ENCODE measurements around the gene ZSWIM4. TPM values are rescaled to one million over a fixed set of nuclear protein-coding genes. Genes with fewer than 3 reads are reported as not detected.

ZSWIM4 gene
- total RNA-seq, 4 donors from 2014 or later = 6.9 to 15.6 (median 8.9) TPM

- no peak for DNase-seq
- Histone ChIP-seq H3K27me3 (no peaks in the 10 kb centered on the region), H3K36me3 (peaks cover 56 to 68% of the 10 kb centered on the region in 2 donors), H3K4me1 (no peaks in the 10 kb centered on the region), H3K27ac (no peak overlapping the region), H3K4me3 (replicated peaks in 1 of 3) (no peak overlapping the region), H3K9me3 (no peaks in the 10 kb centered on the region)
- no peak for TF ChIP-seq CTCF (IDR thresholded peaks at IDR 0.05)
- TF ChIP-seq POLR2A (IDR thresholded peaks at IDR 0.05) = no peak
- intact Hi-C loops (cut with DNase I) = no loop called here
- WGBS, 2 donors = 96 to 100% methylated on average over 9 of the region's 9 CpGs
Measured at GRCh38 chr19:13756210-13756609, 39.0 kb upstream of the ZSWIM4 start.

GRCh38 chr19:13757805-13758772 is 37.2 kb upstream of the ZSWIM4 start:
- no peak overlapping the region for H3K27ac ChIP-seq
- DNase-seq = no peak
- H3K4me1 ChIP-seq = no peaks in the 10 kb centered on the region
- H3K36me3 ChIP-seq = peaks cover 70 to 71% of the 10 kb centered on the region in 2 donors
- no peaks in the 10 kb centered on the region for H3K9me3 ChIP-seq
- intact Hi-C loops (cut with DNase I) = no loop called here
- H3K27me3 ChIP-seq = no peaks in the 10 kb centered on the region
- TF ChIP-seq CTCF (IDR thresholded peaks at IDR 0.05) (no peak), POLR2A (IDR thresholded peaks at IDR 0.05) (no peak)
- 86 to 90% methylated on average over 15 of the region's 15 CpGs for WGBS, 2 donors
- no peak overlapping the region for H3K4me3 ChIP-seq (replicated peaks in 1 of 3)

- 87 to 97% methylated on average over 16 to 18 of the region's 24 CpGs for WGBS, 2 donors
- no peak for TF ChIP-seq CTCF (IDR thresholded peaks at IDR 0.05)
- TF ChIP-seq POLR2A (IDR thresholded peaks at IDR 0.05) = no peak
- no peak for DNase-seq
- Histone ChIP-seq H3K27me3 (no peaks in the 10 kb centered on the region), H3K4me3 (replicated peaks in 1 of 3) (no peak overlapping the region), H3K4me1 (peaks cover 0 to under 1% of the 10 kb centered on the region in 2 donors), H3K27ac (no peak overlapping the region), H3K9me3 (no peaks in the 10 kb centered on the region), H3K36me3 (peaks cover 68 to 69% of the 10 kb centered on the region in 2 donors)
- intact Hi-C loops (cut with DNase I) = no loop called here
Measured at GRCh38 chr19:13758795-13759194, 36.4 kb upstream of the ZSWIM4 start.

- Histone ChIP-seq H3K27ac (no peak overlapping the region), H3K4me1 (peaks cover 10% of the 10 kb centered on the region in 2 donors), H3K4me3 (replicated peaks in 1 of 3) (no peak overlapping the region), H3K9me3 (no peaks in the 10 kb centered on the region), H3K27me3 (no peaks in the 10 kb centered on the region), H3K36me3 (peaks cover 47 to 51% of the 10 kb centered on the region in 2 donors)
- no peak for DNase-seq
- WGBS, 2 donors = 88 to 92% methylated on average over 8 of the region's 8 CpGs
- intact Hi-C loops (cut with DNase I) = no loop called here
- TF ChIP-seq POLR2A (IDR thresholded peaks at IDR 0.05) (no peak), CTCF (IDR thresholded peaks at IDR 0.05) (no peak)
Measured at GRCh38 chr19:13761423-13761822, 33.8 kb upstream of the ZSWIM4 start.

GRCh38 chr19:13762635-13763235 is 32.5 kb upstream of the ZSWIM4 start:
- no peak for DNase-seq
- H3K9me3 ChIP-seq = no peaks in the 10 kb centered on the region
- TF ChIP-seq POLR2A (IDR thresholded peaks at IDR 0.05) (no peak), CTCF (IDR thresholded peaks at IDR 0.05) (no peak)
- 84 to 95% methylated on average over 4 to 17 of the region's 42 CpGs for WGBS, 2 donors
- peaks cover 36 to 38% of the 10 kb centered on the region in 2 donors for H3K36me3 ChIP-seq
- H3K4me1 ChIP-seq = peaks cover 10% of the 10 kb centered on the region in 2 donors
- intact Hi-C loops (cut with DNase I) = no loop called here
- H3K4me3 ChIP-seq (replicated peaks in 1 of 3) = no peak overlapping the region
- H3K27me3 ChIP-seq = no peaks in the 10 kb centered on the region
- no peak overlapping the region for H3K27ac ChIP-seq
